Activated T-cell treated with anti-CD3 and anti-CD28 coated beads, Interleukin-2, amount 50 U/mL, for 72 hours (primary cell): ENCODE results near the gene AP1S3. TPM values are rescaled to one million over a fixed set of nuclear protein-coding genes. Genes with fewer than 3 reads are reported as not detected.
"Not testable (repeated sequence)": the region's sequence is repeated elsewhere in the genome, so short reads cannot be mapped to it uniquely, and the experiment has no call there.

Experiments used
- ATAC-seq, 2 donors: fragments of 150-1000 bp; cut with Tn5 transposase; replicated peaks in 1 of 2; 2 replicates each; pipeline ENCODE4 v1.10.0; 2021; ENCODE audit warnings: moderate library complexity in 2 of 2, mild to moderate bottlenecking in 1 of 2
- DNase-seq, 2 donors: peaks; one replicate each; pipeline ENCODE4 v3.0.0; 2021 to 2022; ENCODE audit warnings: mixed read lengths in 1 of 2
- H3K27ac Mint-ChIP-seq: one replicate; pipeline ENCODE4 v1.8.0; 2022; ENCODE audit warnings: mild to moderate bottlenecking, moderate library complexity, mixed read lengths
- H3K27me3 Mint-ChIP-seq: one replicate; pipeline ENCODE4 v1.8.0; 2022; ENCODE audit warnings: low read depth, mixed read lengths
- H3K36me3 Mint-ChIP-seq, 2 donors: one replicate each; pipeline ENCODE4 v1.8.0; 2022; ENCODE audit warnings: mixed read lengths in 2 of 2, mild to moderate bottlenecking in 1 of 2; ENCODE audit not compliant: insufficient read depth in 2 of 2
- H3K4me1 Mint-ChIP-seq: one replicate; pipeline ENCODE4 v1.8.0; 2022; ENCODE audit warnings: low read depth, mixed read lengths
- H3K4me3 Mint-ChIP-seq, 2 donors: one replicate each; pipeline ENCODE4 v1.8.0; 2022; ENCODE audit warnings: mild to moderate bottlenecking in 2 of 2, mixed read lengths in 2 of 2, moderate library complexity in 2 of 2
- H3K9me3 Mint-ChIP-seq, 2 donors: one replicate each; pipeline ENCODE4 v1.8.0; 2022; ENCODE audit warnings: mixed read lengths in 2 of 2
- total RNA-seq, 2 donors: library from RNA; stranded (reverse); gene quantifications; one replicate each; pipeline ENCODE4 v1.2.3, GENCODE V29; 2022

Gene AP1S3
- total RNA-seq, 2 donors from 2014 or later, result 5.2 to 5.6 TPM

GRCh38 chr2:223761746-223762145, 75.6 kb downstream of the AP1S3 start:
- peaks cover 27% of the 10 kb centered on the region for H3K4me1 Mint-ChIP-seq
- peak overlapping the region; percentile 61 to 83 for H3K4me3 Mint-ChIP-seq
- ATAC-seq, H3K27me3 Mint-ChIP-seq, DNase-seq, H3K9me3 Mint-ChIP-seq, H3K36me3 Mint-ChIP-seq: not testable (repeated sequence)
- peak overlapping the region; percentile 28 for H3K27ac Mint-ChIP-seq

- no peaks in the 10 kb centered on the region for H3K27me3 Mint-ChIP-seq
- H3K36me3 Mint-ChIP-seq, result no peaks in the 10 kb centered on the region
- ATAC-seq, result peak; percentile 94 to 96
- peaks cover 27% of the 10 kb centered on the region for H3K4me1 Mint-ChIP-seq
- DNase-seq, result peak; percentile 77 to 80
- peak overlapping the region; percentile 94 for H3K27ac Mint-ChIP-seq
- peak overlapping the region; percentile 68 to 83 for H3K4me3 Mint-ChIP-seq
- H3K9me3 Mint-ChIP-seq, result no peaks in the 10 kb centered on the region
Observed at GRCh38 chr2:223760838-223761502, 76.4 kb downstream of the AP1S3 start.

- ATAC-seq (peak; percentile 54 to 68), DNase-seq (peak; percentile 29 to 38)
- no peaks in the 10 kb centered on the region for H3K36me3 Mint-ChIP-seq
- H3K27ac Mint-ChIP-seq, result peak overlapping the region; percentile 94
- peaks cover 27% of the 10 kb centered on the region for H3K4me1 Mint-ChIP-seq
- no peaks in the 10 kb centered on the region for H3K9me3 Mint-ChIP-seq
- no peaks in the 10 kb centered on the region for H3K27me3 Mint-ChIP-seq
- H3K4me3 Mint-ChIP-seq, result peak overlapping the region; percentile 68 to 83
Observed at GRCh38 chr2:223759569-223760430, 77.6 kb downstream of the AP1S3 start.

GRCh38 chr2:223758131-223758840, 79.1 kb downstream of the AP1S3 start:
- no peak overlapping the region for H3K4me3 Mint-ChIP-seq
- DNase-seq (no peak), ATAC-seq (no peak)
- H3K36me3 Mint-ChIP-seq, result no peaks in the 10 kb centered on the region
- no peaks in the 10 kb centered on the region for H3K27me3 Mint-ChIP-seq
- H3K4me1 Mint-ChIP-seq, result peaks cover 27% of the 10 kb centered on the region
- H3K9me3 Mint-ChIP-seq, result no peaks in the 10 kb centered on the region
- H3K27ac Mint-ChIP-seq, result no peak overlapping the region

GRCh38 chr2:223753940-223754339, 83.4 kb downstream of the AP1S3 start:
- no peaks in the 10 kb centered on the region for H3K36me3 Mint-ChIP-seq
- H3K9me3 Mint-ChIP-seq, result no peaks in the 10 kb centered on the region
- no peaks in the 10 kb centered on the region for H3K4me1 Mint-ChIP-seq
- DNase-seq, result no peak
- peaks cover 3% of the 10 kb centered on the region for H3K27me3 Mint-ChIP-seq
- no peak overlapping the region for H3K27ac Mint-ChIP-seq
- no peak for ATAC-seq
- H3K4me3 Mint-ChIP-seq, result no peak overlapping the region

- no peak overlapping the region for H3K4me3 Mint-ChIP-seq
- H3K4me1 Mint-ChIP-seq, result no peaks in the 10 kb centered on the region
- ATAC-seq (no peak), DNase-seq (no peak)
- no peaks in the 10 kb centered on the region for H3K36me3 Mint-ChIP-seq
- no peak overlapping the region for H3K27ac Mint-ChIP-seq
- H3K9me3 Mint-ChIP-seq, result no peaks in the 10 kb centered on the region
- H3K27me3 Mint-ChIP-seq, result peaks cover 19% of the 10 kb centered on the region
Observed at GRCh38 chr2:223751012-223751411, 86.4 kb downstream of the AP1S3 start.

GRCh38 chr2:223747392-223748042, 89.9 kb downstream of the AP1S3 start:
- ATAC-seq (no peak), DNase-seq (no peak)
- Mint-ChIP-seq H3K4me1 (no peaks in the 10 kb centered on the region), H3K27me3 (peaks cover 19% of the 10 kb centered on the region), H3K4me3 (no peak overlapping the region), H3K9me3 (no peaks in the 10 kb centered on the region), H3K27ac (no peak overlapping the region), H3K36me3 (no peaks in the 10 kb centered on the region)

- H3K27ac Mint-ChIP-seq, result no peak overlapping the region
- DNase-seq (no peak), ATAC-seq (no peak)
- H3K4me3 Mint-ChIP-seq, result no peak overlapping the region
- no peaks in the 10 kb centered on the region for H3K4me1 Mint-ChIP-seq
- H3K36me3 Mint-ChIP-seq, result no peaks in the 10 kb centered on the region
- peaks cover 19% of the 10 kb centered on the region for H3K27me3 Mint-ChIP-seq
- H3K9me3 Mint-ChIP-seq, result no peaks in the 10 kb centered on the region
Observed at GRCh38 chr2:223746611-223747010, 90.8 kb downstream of the AP1S3 start.

GRCh38 chr2:223744580-223744979, 92.8 kb downstream of the AP1S3 start:
- Mint-ChIP-seq H3K4me1 (no peaks in the 10 kb centered on the region), H3K27me3 (peaks cover 22% of the 10 kb centered on the region), H3K27ac (no peak overlapping the region), H3K36me3 (no peaks in the 10 kb centered on the region), H3K4me3 (no peak overlapping the region), H3K9me3 (no peaks in the 10 kb centered on the region)
- ATAC-seq (no peak), DNase-seq (no peak)

GRCh38 chr2:223740679-223741078, 96.7 kb downstream of the AP1S3 start:
- no peaks in the 10 kb centered on the region for H3K4me1 Mint-ChIP-seq
- no peak overlapping the region for H3K27ac Mint-ChIP-seq
- ATAC-seq (no peak), DNase-seq (no peak)
- no peaks in the 10 kb centered on the region for H3K36me3 Mint-ChIP-seq
- H3K4me3 Mint-ChIP-seq, result no peak overlapping the region
- peaks cover 16% of the 10 kb centered on the region for H3K27me3 Mint-ChIP-seq
- no peaks in the 10 kb centered on the region for H3K9me3 Mint-ChIP-seq

GRCh38 chr2:223737207-223737606, 100.2 kb downstream of the AP1S3 start:
- H3K27me3 Mint-ChIP-seq, result peaks cover 24% of the 10 kb centered on the region
- DNase-seq, result no peak
- no peak overlapping the region for H3K27ac Mint-ChIP-seq
- H3K4me1 Mint-ChIP-seq, result no peaks in the 10 kb centered on the region
- ATAC-seq, result no peak
- H3K36me3 Mint-ChIP-seq, result peaks cover 2 to 4% of the 10 kb centered on the region in 2 donors
- H3K9me3 Mint-ChIP-seq, result peaks cover 0 to 4% of the 10 kb centered on the region in 2 donors
- H3K4me3 Mint-ChIP-seq, result no peak overlapping the region

- ATAC-seq, result no peak
- Mint-ChIP-seq H3K9me3 (peaks cover 0 to 4% of the 10 kb centered on the region in 2 donors), H3K27me3 (peaks cover 24% of the 10 kb centered on the region), H3K27ac (no peak overlapping the region), H3K4me3 (no peak overlapping the region), H3K4me1 (no peaks in the 10 kb centered on the region), H3K36me3 (peaks cover 2 to 4% of the 10 kb centered on the region in 2 donors)
- no peak for DNase-seq
Observed at GRCh38 chr2:223736488-223736887, 100.9 kb downstream of the AP1S3 start.
